Activated naive CD4-positive, alpha-beta T cell treated with anti-CD3 and anti-CD28 coated beads, Interleukin-2, amount 50 U/mL, for 72 hours (primary cell): Measurements from ENCODE around the gene TFEB. TPM values are rescaled to one million over a fixed set of nuclear protein-coding genes. Genes with fewer than 3 reads are reported as not detected.

Experiments
- ATAC-seq, 2 donors: fragments of 150-1000 bp; cut with Tn5 transposase; 2 replicates each; pipeline ENCODE4 v1.10.0; 2021; ENCODE audit warnings: mild to moderate bottlenecking in 2 of 2, moderate library complexity in 2 of 2
- DNase-seq, 2 donors: peaks; one replicate each; pipeline ENCODE4 v3.0.0; 2021 to 2022; ENCODE audit warnings: low spot score in 2 of 2
- H3K27ac Mint-ChIP-seq, 2 donors: one replicate each; pipeline ENCODE4 v1.8.0; 2022; ENCODE audit warnings: mild to moderate bottlenecking in 2 of 2, mixed read lengths in 2 of 2
- H3K36me3 Mint-ChIP-seq, 2 donors: one replicate each; pipeline ENCODE4 v1.8.0; 2022; ENCODE audit warnings: mixed read lengths in 2 of 2
- H3K9me3 Mint-ChIP-seq, 2 donors: one replicate each; pipeline ENCODE4 v1.8.0; 2022; ENCODE audit warnings: mixed read lengths in 2 of 2
- total RNA-seq, 2 donors: library from RNA; stranded (reverse); gene quantifications; one replicate each; pipeline ENCODE4 v1.2.3, GENCODE V29; 2022

The TFEB gene
- total RNA-seq, 2 donors from 2014 or later: 3.0 to 14.4 TPM

DNA sequence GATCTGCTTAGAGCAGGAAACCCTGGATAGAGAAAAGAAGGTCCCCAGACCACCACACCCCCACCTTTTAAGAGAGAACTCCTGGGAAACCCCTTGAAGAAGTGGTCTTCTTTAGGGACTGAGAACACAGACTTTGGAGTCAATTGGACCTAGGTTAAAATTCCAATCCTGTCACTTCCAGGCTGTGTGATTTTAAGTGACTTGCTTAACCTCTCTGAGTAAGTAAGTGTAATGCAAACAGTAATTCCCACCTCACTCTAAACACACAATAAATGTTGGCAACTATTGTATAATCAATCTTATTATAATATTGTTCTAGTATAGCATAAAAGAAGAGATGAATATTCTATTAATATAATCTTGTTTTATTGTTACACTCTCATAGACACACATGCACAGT is 3.3 kb downstream of the TFEB start:
- no peaks in the 10 kb centered on the region for H3K36me3 Mint-ChIP-seq
- ATAC-seq: no peak
- DNase-seq: no peak
- H3K9me3 Mint-ChIP-seq: no peaks in the 10 kb centered on the region
- no peak overlapping the region for H3K27ac Mint-ChIP-seq

DNA sequence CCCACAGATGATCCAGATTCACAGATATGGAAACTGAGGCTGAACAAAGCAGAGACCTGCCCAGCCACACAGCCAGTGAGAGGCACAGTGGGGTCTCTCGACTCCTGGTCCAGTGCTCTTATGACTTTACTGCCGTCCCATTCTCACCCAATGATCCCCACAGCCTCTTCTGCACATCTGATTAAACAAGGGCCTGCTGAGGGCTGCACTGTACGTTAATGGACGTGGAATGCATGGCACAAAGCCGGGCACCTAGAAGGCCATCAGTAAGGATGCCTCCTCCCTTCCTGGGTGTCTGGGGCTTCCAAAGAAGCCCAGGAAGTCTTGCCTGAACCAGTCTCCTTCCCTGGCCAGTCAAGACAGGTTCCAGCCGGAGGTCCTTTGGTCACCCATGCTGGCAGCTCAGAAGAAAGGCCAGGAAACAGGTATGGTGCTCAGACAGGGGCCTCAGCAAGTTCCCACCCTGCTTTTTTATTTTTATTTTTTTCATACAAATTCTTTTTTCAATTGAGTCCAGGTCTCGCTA is 3.8 kb downstream of the TFEB start:
- H3K36me3 Mint-ChIP-seq: no peaks in the 10 kb centered on the region
- H3K9me3 Mint-ChIP-seq: no peaks in the 10 kb centered on the region
- no peak overlapping the region for H3K27ac Mint-ChIP-seq
- no peak for DNase-seq
- no peak for ATAC-seq

DNA sequence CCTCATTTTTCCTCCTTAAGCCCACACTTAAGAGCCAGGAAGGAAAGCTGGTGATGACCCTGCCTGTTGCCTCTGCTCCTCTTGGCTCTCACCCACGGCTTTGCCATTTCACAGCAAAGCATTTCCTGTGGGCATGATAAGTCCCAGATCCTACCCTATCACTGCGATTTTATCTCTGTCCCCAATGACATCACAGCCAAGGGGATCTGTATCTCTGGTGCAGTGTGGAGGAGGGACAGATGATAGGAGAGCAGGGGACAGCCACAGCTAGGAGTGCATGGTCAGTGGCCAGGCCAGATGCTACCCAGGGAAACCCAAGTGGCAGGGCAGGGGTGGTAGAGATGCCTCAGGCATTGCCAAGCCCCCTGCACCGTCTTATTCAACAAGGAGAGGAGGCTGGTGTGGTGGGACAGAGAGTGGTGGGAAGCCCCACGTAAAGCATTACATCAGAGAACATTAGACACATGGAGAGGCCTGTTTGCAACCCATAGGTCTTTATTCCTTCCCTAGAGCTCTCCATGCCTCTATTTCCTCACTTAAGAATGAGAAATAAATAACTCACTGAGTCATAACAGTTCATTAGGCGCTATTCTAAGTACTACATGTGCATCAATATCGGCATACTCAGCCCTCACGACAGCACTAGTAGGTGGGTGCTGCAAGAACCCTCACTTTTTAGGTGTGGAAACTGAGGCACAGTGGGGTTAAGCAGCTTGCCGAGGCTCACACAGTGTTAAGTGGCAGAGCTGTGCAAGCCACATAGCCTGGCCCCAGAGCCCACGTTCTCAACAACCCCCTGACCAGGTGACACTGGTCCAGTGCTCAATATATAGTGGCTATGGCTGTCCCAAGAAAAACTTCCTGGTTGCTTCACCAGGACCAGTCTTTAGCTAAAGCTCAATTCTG is 4.6 kb downstream of the TFEB start:
- Mint-ChIP-seq H3K36me3 (no peaks in the 10 kb centered on the region), H3K27ac (no peak overlapping the region), H3K9me3 (no peaks in the 10 kb centered on the region)
- no peak for ATAC-seq
- no peak for DNase-seq

DNA sequence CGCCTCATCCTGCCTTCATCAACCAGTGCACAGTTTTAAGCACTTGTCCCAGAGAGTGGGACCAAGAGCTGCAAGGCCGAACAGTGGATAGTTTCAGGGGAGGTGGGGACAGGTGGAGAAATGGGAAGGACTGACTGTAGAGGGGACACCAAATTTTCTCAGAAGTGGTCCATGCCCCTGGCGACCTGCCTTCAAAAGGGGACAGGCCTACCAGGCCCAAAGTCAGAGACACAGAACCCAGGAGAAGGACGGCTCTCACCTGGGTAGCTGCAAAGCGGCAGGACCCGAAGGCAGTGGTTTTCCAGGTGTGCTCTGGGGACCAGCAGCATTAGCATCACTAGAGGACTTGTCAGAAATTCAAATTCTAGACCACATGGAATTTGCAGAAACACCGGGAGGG is 5.8 kb downstream of the TFEB start:
- no peak for ATAC-seq
- peak overlapping the region in 1 of 2 donors; percentile 50 for H3K27ac Mint-ChIP-seq
- H3K9me3 Mint-ChIP-seq: no peaks in the 10 kb centered on the region
- no peaks in the 10 kb centered on the region for H3K36me3 Mint-ChIP-seq
- no peak for DNase-seq

DNA sequence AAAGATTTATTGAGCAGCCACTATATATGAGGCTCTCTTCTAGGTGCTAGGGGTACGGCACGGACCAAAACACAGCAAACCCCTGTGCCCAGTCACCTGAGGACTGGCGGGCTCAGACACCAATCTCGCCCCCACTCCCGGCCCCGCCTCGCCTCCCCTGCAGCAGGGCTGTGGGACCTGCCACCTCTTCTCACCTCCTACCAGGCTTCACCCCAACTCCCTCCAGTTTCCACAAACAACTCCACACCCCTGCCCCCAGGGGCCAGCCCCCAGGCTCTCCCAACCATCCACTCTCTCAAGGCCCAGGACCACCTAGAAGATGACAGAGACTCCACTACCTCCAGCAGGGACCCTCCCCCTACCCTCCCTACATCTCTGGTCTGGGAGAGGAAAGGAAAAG is 6.5 kb downstream of the TFEB start:
- no peak overlapping the region for H3K27ac Mint-ChIP-seq
- ATAC-seq: no peak
- H3K36me3 Mint-ChIP-seq: no peaks in the 10 kb centered on the region

DNA sequence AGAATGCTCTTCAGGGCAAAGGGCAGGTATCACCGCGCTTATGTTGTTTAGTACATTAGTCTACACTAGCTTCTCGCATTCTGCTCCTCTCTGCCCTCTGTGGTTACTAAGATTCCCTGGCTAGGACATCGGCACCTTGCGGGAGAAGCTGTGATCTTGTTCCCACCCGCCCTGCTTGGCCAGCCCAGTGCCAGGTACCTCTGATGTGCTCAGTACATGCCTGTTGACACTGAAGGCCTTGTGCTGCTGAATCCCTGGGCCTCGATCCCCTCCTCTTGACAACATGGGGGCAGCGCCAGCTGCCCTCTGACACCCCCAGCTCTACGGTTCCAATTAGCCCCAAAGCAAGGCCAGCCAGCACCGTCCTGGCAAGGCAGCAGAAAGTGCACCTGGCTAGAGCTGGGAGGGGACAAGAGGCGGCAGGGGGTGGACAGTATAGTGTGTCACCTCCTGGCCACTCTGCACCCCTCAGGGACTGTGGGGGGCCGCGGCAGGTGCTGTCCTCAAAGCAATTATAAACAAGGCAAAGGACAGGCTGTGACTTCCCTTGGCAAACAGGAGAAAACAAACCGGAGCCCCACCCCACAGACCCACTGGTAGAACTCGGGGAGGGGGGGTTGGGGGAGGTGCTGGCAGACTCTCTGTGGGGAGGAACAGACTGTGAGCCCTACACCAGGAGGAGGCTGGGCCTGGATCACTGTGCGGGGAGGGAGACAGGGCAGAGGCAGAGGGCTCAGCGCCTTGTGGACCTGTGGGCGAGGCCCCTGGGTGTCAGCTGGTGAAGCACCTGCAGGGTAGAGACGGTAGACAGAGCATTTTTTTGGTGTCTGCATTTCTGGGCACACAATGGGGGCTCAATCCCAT is 7.1 kb downstream of the TFEB start:
- ATAC-seq (no peak), DNase-seq (no peak)
- Mint-ChIP-seq H3K36me3 (no peaks in the 10 kb centered on the region), H3K27ac (no peak overlapping the region), H3K9me3 (no peaks in the 10 kb centered on the region)

More for the DNA sequence above, 6.5 kb downstream of the TFEB start:
- no peaks in the 10 kb centered on the region for H3K9me3 Mint-ChIP-seq
- DNase-seq: no peak

DNA sequence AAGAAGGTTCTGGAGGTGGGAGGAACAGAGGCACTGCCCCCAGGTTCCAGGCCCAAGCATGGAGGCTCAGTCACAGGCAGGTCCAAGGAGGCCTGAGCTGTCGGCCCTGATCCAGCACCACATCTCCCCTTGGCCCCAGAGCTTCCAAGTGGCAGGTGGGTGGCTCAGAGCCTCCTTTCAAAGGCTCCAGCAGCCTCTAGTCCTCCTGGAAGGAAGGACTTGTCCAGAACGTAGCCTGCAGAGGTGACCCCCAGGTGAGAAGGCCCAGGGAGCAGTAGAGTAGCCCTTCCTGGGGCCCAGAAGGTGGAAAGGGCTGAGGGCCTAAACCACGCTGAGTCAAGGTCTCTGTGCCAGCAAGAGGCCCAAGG is 7.7 kb downstream of the TFEB start:
- DNase-seq: no peak

DNA sequence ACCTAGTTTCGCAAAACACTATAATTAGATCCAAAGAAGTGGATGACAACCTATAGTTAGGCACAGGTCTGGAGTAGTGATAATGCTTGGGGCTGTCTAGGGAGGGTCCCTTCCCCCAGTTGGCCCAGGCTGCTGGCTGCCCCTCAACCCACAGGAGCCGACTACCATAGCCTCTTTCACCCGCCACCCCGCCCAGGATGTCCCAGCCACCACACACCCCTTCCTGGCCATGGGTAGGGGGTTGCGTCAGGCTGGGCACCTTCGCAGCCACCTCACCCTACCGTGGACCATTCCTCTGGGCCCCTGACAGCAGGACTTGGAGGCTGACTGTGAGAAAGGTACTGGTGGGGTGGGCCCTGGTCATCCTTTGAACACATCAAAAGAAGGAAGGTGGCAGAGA is 8.5 kb downstream of the TFEB start:
- H3K9me3 Mint-ChIP-seq: no peaks in the 10 kb centered on the region
- H3K36me3 Mint-ChIP-seq: no peaks in the 10 kb centered on the region
- H3K27ac Mint-ChIP-seq: no peak overlapping the region
- no peak for ATAC-seq
- DNase-seq: no peak

More for the DNA sequence above, 7.7 kb downstream of the TFEB start:
- H3K27ac Mint-ChIP-seq: no peak overlapping the region
- no peaks in the 10 kb centered on the region for H3K9me3 Mint-ChIP-seq
- H3K36me3 Mint-ChIP-seq: no peaks in the 10 kb centered on the region
- no peak for ATAC-seq

DNA sequence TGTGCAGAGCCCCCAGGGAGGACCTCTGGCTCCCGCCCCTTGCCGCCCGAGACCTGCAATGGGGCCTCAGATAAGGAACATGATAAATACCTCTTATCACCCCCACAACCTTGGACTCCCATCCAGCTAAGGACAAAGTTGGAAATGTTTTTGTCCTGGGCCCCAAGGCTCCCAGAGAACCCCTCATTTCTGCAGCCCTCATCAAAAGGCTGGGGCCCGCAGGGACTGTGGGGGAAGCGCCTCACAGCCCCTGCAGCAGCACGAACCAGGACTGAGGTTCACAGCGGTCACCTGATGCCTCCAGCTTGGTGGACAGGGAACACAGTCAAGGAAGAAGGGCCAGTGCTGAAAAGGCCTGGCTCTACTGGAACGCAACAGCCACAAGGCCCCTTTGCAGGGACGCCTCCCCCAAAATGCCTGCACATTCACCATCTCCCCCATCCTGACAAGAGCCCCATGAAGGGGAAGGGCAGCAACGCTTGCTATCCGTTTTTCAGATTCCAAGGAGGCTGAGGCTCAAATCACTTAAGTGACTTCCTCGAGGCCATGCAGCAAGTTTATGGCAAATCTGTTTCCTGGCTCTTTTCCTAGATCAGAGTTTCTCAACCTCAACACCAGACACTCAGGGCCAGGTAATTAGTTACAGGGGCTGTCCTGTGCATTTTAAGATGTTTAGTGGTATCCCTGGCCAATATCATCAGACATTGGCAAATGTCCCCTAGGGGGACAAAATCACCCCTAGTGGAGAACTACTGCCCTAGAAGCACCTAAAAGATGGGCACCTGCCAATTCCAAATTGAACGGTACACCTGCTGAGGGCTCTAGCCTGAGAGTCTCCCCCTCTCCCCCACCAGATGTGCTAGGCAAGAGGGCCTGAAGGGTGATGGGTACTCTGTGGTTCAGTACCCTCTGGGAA is 10.6 kb downstream of the TFEB start:
- ATAC-seq (no peak), DNase-seq (no peak)
- Mint-ChIP-seq H3K27ac (no peak overlapping the region), H3K36me3 (no peaks in the 10 kb centered on the region), H3K9me3 (no peaks in the 10 kb centered on the region)

DNA sequence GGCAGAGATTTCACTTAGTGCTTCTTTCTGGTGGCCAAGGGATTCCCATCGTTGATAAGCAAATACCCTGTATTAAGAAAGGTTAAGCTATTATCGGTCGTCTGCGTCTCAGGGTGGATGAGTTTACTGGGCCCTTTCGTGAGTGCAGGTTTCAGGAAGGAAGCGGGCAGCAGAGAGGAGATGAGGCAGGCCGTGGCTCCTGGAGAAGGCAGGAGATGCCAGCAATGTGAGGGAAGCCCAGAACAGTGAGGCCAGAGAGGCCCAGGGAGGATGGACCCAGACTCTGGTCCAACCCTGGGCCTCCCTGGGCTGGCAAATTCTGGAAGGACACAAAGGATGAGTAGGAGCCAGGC is 11.2 kb downstream of the TFEB start:
- no peaks in the 10 kb centered on the region for H3K9me3 Mint-ChIP-seq
- ATAC-seq (no peak), DNase-seq (no peak)
- no peak overlapping the region for H3K27ac Mint-ChIP-seq
- no peaks in the 10 kb centered on the region for H3K36me3 Mint-ChIP-seq

DNA sequence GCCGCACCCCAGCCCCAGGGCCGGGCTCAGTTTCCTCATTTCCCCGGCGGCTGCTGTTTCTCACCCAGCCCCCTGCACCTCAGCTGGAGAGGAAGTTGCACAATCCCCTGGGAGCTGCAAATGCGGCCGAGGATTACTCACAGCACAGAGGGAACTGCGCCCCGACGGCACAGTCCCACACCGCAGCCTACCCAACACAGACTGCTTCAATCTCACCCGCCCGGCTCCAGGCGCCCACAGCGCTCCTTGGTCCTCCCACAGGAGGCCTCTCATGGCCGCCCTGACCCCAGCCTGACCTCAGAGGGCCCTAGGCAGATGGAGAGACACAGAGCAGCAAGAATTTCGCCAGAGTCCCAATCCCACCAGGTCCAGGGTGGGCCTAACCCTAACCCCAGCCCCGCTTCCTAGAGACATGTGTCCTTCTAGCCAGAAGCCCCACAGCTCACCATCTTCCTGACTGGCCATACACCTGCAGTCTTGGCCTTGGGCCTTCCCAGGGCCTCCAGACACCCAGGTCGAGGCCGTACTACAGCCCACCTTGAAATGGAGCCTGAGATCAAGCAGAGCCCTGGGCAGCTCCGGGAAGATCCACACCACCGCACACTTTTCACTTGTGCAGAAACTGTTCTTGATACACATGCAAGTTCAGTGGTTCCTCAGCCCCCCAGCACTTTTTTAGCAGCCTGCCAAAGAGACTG is 11.7 kb downstream of the TFEB start:
- Mint-ChIP-seq H3K36me3 (no peaks in the 10 kb centered on the region), H3K9me3 (no peaks in the 10 kb centered on the region), H3K27ac (no peak overlapping the region)
- ATAC-seq (peak in 1 of 2 donors; percentile 28), DNase-seq (no peak)

DNA sequence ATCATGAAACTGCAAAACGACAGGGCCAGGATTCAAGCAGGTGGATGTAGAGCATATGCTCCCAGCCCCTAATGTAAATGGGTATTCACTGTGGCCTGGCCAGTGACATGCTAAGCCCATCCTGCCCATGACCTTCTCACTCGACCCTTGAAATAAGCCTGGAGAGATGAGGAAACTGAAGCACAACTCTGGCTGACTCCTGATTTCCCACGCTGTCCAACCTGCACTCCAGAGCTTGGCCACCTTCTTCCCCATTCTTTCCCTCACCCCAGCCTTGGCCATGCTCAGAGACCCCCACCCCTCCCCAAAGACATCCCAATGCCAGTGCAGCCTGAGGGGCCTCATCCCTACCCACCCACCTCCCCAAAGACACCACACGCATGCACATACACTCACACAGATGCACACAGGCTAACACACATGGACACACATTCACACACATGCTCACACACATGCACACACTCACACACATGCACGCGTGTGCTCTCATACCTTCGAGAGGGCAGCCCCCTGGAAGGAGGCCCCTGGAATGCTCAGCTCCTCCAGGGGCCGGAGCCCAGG is 12.4 kb downstream of the TFEB start:
- DNase-seq (no peak), ATAC-seq (no peak)
- Mint-ChIP-seq H3K9me3 (no peaks in the 10 kb centered on the region), H3K27ac (no peak overlapping the region), H3K36me3 (no peaks in the 10 kb centered on the region)

DNA sequence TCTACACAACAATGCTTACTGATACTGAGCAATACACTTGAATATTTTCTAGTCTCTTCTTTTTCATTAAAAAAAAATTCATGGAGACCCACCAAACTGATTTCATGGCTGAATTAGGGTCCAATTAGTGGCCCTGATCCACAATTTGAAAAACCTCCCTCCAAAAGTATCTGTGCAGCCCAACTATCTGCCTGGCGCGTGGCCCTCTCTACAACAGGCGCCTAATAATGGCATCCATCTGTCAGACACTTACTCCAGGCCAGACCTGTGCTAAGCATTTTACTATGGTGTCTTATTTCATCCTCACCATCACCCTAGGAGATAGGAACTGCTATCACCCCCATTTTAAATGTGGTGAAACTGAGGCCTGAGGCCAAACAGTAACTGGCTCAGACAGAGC is 14.0 kb downstream of the TFEB start:
- DNase-seq (no peak), ATAC-seq (no peak)
- no peaks in the 10 kb centered on the region for H3K9me3 Mint-ChIP-seq
- peak overlapping the region in 1 of 2 donors; percentile 57 for H3K27ac Mint-ChIP-seq
- H3K36me3 Mint-ChIP-seq: no peaks in the 10 kb centered on the region

DNA sequence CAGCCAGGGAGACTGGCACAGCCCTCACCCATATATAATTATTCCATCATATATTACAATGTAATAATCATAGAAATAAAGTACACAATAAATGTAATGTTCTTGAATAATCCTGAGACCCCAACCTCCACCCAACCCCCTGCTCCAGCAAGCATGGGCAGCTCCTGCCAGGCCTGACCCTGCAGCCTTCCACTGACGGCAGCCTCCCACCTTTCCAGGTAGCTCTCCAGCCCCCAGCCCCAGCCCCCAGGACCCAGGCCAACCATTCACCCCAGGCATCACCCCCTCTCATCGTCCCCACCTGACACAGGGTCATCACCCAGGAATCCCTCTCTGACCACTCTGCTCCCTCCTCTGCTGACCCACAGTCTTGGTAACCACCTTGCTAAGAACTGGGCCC is 14.6 kb downstream of the TFEB start:
- no peaks in the 10 kb centered on the region for H3K9me3 Mint-ChIP-seq
- ATAC-seq (no peak), DNase-seq (no peak)
- peak overlapping the region in 1 of 2 donors; percentile 57 for H3K27ac Mint-ChIP-seq
- no peaks in the 10 kb centered on the region for H3K36me3 Mint-ChIP-seq

DNA sequence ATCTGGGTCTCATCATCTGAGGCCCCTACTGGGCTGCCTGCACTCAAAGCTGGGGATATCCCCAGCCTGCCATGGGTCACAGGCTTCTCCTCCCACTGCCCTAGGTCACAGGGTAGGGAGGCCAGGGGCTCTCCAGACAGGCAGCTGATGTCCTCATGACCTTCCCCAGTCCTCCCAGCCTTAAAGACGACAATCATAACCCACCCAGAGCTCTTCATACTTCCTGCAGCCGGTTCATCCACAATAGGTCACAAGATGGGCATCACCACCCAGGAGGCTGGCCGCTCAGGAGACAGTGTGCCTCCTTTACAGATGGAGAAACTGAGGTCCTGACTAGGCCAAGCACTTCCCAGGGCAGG is 15.2 kb downstream of the TFEB start:
- ATAC-seq: no peak
- no peak for DNase-seq
- H3K9me3 Mint-ChIP-seq: no peaks in the 10 kb centered on the region
- no peaks in the 10 kb centered on the region for H3K36me3 Mint-ChIP-seq
- H3K27ac Mint-ChIP-seq: no peak overlapping the region
